Keratinocyte (primary cell): ENCODE measurements around the gene SLCO3A1. TPM values are rescaled to one million over a fixed set of nuclear protein-coding genes. Genes with fewer than 3 reads are reported as not detected.
A peak's percentile ranks its signal among the peaks of the same experiment; 100 is the strongest.

Experiments
- DNase-seq: peaks from one replicate; pipeline ENCODE4 v3.0.0-alpha.2; 2011; ENCODE audit warnings: low read depth, missing footprints, low spot score
- FAIRE-seq: peaks from 2 replicates; lab custom pipeline; 2011; peaks lifted over from hg19 to GRCh38; lab: Jason Lieb, UNC
- H2AFZ ChIP-seq: 2 replicates; pipeline ENCODE4 v1.6.0; 2012; ENCODE audit warnings: low read length, control low read depth, inconsistent platforms; ENCODE audit not compliant: control insufficient read depth
- H3K27ac ChIP-seq: 2 replicates; pipeline ENCODE4 v1.5.1; 2011; ENCODE audit warnings: low read length; ENCODE audit not compliant: control insufficient read depth, insufficient read depth
- H3K27me3 ChIP-seq: 3 replicates; pipeline ENCODE4 v1.6.0; 2011; ENCODE audit warnings: low read length; ENCODE audit not compliant: control insufficient read depth, insufficient read depth; ENCODE audit errors: extremely low read depth
- H3K36me3 ChIP-seq, 2 experiments: 2 replicates in 1 of 2; 3 replicates in 1 of 2; pipeline ENCODE4 v1.5.1; 2011; ENCODE audit warnings: low read length in 2 of 2, mild to moderate bottlenecking in 1 of 2; ENCODE audit not compliant: control insufficient read depth in 2 of 2, insufficient read depth in 2 of 2; ENCODE audit errors: extremely low read depth in 1 of 2
- H3K4me1 ChIP-seq: 3 replicates; pipeline ENCODE4 v1.5.1; 2011; ENCODE audit warnings: low read length; ENCODE audit not compliant: control insufficient read depth, insufficient read depth; ENCODE audit errors: extremely low read depth
- H3K4me2 ChIP-seq: 3 replicates; pipeline ENCODE4 v1.6.0; 2011; ENCODE audit warnings: low read depth, low read length; ENCODE audit not compliant: control insufficient read depth, insufficient read depth; ENCODE audit errors: extremely low read depth
- H3K4me3 ChIP-seq, 3 experiments: fragments of 200-600 bp in 1 of 3; sonication (generic) in 1 of 3; 2 replicates in 2 of 3; 3 replicates in 1 of 3; pipeline ENCODE4 v1.5.1; 2011 to 2016; ENCODE audit warnings: low read length in 3 of 3, mild to moderate bottlenecking in 3 of 3, control low read depth in 2 of 3, inconsistent platforms in 1 of 3, low read depth in 1 of 3, mixed read lengths in 1 of 3, mixed run types in 1 of 3, moderate library complexity in 1 of 3; ENCODE audit not compliant: control insufficient read depth in 2 of 3, insufficient read depth in 2 of 3; ENCODE audit errors: extremely low read depth in 1 of 3
- H3K79me2 ChIP-seq: 2 replicates; pipeline ENCODE4 v1.6.0; 2012; ENCODE audit warnings: low read length; ENCODE audit not compliant: control insufficient read depth, insufficient read depth
- H3K9ac ChIP-seq: 3 replicates; pipeline ENCODE4 v1.6.0; 2011; ENCODE audit warnings: low read length; ENCODE audit not compliant: control insufficient read depth, insufficient read depth; ENCODE audit errors: extremely low read depth
- H3K9me1 ChIP-seq: 3 replicates; pipeline ENCODE4 v1.6.0; 2011; ENCODE audit warnings: low read length; ENCODE audit not compliant: control insufficient read depth, insufficient read depth; ENCODE audit errors: extremely low read depth
- H3K9me3 ChIP-seq: 2 replicates; pipeline ENCODE4 v1.5.1; 2012; ENCODE audit warnings: low read depth, low read length; ENCODE audit not compliant: control insufficient read depth
- H4K20me1 ChIP-seq: 3 replicates; pipeline ENCODE4 v1.6.0; 2011; ENCODE audit warnings: low read length; ENCODE audit not compliant: control insufficient read depth, insufficient read depth; ENCODE audit errors: extremely low read depth
- CTCF ChIP-seq, 3 experiments: IDR thresholded peaks in 1 of 3; conservative IDR thresholded peaks in 1 of 3; optimal IDR thresholded peaks in 1 of 3; 2 replicates in 2 of 3; 3 replicates in 1 of 3; pipeline versions ENCODE3 to v1.5.1; 2011; ENCODE audit warnings: low read length in 3 of 3, mild to moderate bottlenecking in 3 of 3, moderate library complexity in 2 of 3, control low read depth in 1 of 3, inconsistent platforms in 1 of 3; ENCODE audit not compliant: insufficient read depth in 2 of 3; ENCODE audit errors: extremely low read depth in 1 of 3
- EZH2 ChIP-seq: IDR thresholded peaks from one replicate; pipeline ENCODE4 v1.6.1; 2012; ENCODE audit warnings: inconsistent platforms, mild to moderate bottlenecking, low read length, moderate library complexity
- dilution Hi-C: fragments of 300-500 bp; cut with MboI; formaldehyde crosslinking; loops from one replicate; pipeline ENCODE4 v1.7.0; 2020; ENCODE audit warnings: low sequenced_read_pairs; ENCODE audit not compliant: extremely low pct_ligation_motif_present
- polyA plus RNA-seq, 5 experiments: library from polyadenylated mRNA; depleted of rRNA in 3 of 5; stranded (reverse) in 3 of 5; stranded (forward) in 1 of 5; unstranded in 1 of 5; fragments of >200 nt; gene quantifications; 1 replicate in 1 of 5; 2 replicates in 3 of 5; 3 replicates in 1 of 5; pipeline versions ENCODE4 v1.2.1 to v1.2.3, GENCODE V29; 2011 to 2012; ENCODE audit warnings: missing spikeins in 2 of 5, low read depth in 1 of 5, low replicate concordance in 1 of 5

Gene SLCO3A1
- polyA plus RNA-seq, 1 donor (not counting 4 experiments of a cell fraction or from before 2014, with no cell fraction given): 21.3 TPM

GRCh38 chr15:92051716-92052115 is 198.2 kb downstream of the SLCO3A1 start:
- Histone ChIP-seq H3K4me3 (no peak overlapping the region), H3K9me3 (no peaks in the 10 kb centered on the region), H3K79me2 (peaks cover 12% of the 10 kb centered on the region), H3K9me1 (no peaks in the 10 kb centered on the region), H2AFZ (no peak overlapping the region), H3K4me2 (no peak overlapping the region), H3K9ac (no peak overlapping the region), H3K27ac (no peak overlapping the region), H3K4me1 (no peaks in the 10 kb centered on the region), H4K20me1 (no peaks in the 10 kb centered on the region), H3K36me3 (no peaks in the 10 kb centered on the region), H3K27me3 (no peaks in the 10 kb centered on the region)
- no peak for TF ChIP-seq EZH2
- no peak for TF ChIP-seq CTCF (optimal IDR thresholded peaks at IDR 0.05 in 1 of 3, IDR thresholded peaks at IDR 0.05 in 1 of 3, conservative IDR thresholded peaks at IDR 0.05 in 1 of 3; ENCODE audit: extremely low read depth in 1 of 3, insufficient read depth in 2 of 3, low read length in 3 of 3)
- dilution Hi-C loops: no loop called here
- no peak for DNase-seq
- FAIRE-seq: no peak

- H3K79me2 ChIP-seq: peaks cover 7% of the 10 kb centered on the region
- FAIRE-seq (no peak), DNase-seq (no peak)
- TF ChIP-seq CTCF (optimal IDR thresholded peaks at IDR 0.05 in 1 of 3, IDR thresholded peaks at IDR 0.05 in 1 of 3, conservative IDR thresholded peaks at IDR 0.05 in 1 of 3; ENCODE audit: extremely low read depth in 1 of 3, insufficient read depth in 2 of 3, low read length in 3 of 3): peak; percentile 1 to 53 (median 39)
- no peak for TF ChIP-seq EZH2
- no peaks in the 10 kb centered on the region for H3K9me1 ChIP-seq
- H3K4me2 ChIP-seq: no peak overlapping the region
- no peak overlapping the region for H3K4me3 ChIP-seq
- H4K20me1 ChIP-seq: no peaks in the 10 kb centered on the region
- no peak overlapping the region for H3K27ac ChIP-seq
- H2AFZ ChIP-seq: no peak overlapping the region
- no peaks in the 10 kb centered on the region for H3K36me3 ChIP-seq
- H3K27me3 ChIP-seq: no peaks in the 10 kb centered on the region
- H3K4me1 ChIP-seq: peaks cover 3% of the 10 kb centered on the region
- no peak overlapping the region for H3K9ac ChIP-seq
- no peaks in the 10 kb centered on the region for H3K9me3 ChIP-seq
- dilution Hi-C loops: no loop called here
Measured at GRCh38 chr15:92053753-92054316, 200.3 kb downstream of the SLCO3A1 start.
